MCF 10A (cell line): ENCODE results near the gene NCF4. TPM values are rescaled to one million over a fixed set of nuclear protein-coding genes. Genes with fewer than 3 reads are reported as not detected.

Experiments used
- BruUV-seq: library from RNA; stranded (reverse); fragments of 400-500 nt; replicated peaks from 2 replicates; lab custom pipeline; 2021; lab: Mats Ljungman, UMichigan
- CTCF ChIA-PET: fragments of 300-600 bp; sonication (Branson Sonifier 250); formaldehyde crosslinking; extraction: SDS; loops from one replicate; lab custom pipeline; 2021; ENCODE audit warnings: antibody characterized with exemption, inconsistent platforms; lab: Yijun Ruan, JAX
- POLR2A ChIA-PET: fragments of 300-600, 350-650 bp; sonication (Branson Sonifier 250); formaldehyde crosslinking; extraction: SDS; loops from one replicate; lab custom pipeline; 2020; ENCODE audit warnings: antibody characterized with exemption, inconsistent platforms; lab: Yijun Ruan, JAX
- DNase-seq: peaks from one replicate; pipeline ENCODE4 v3.0.0-alpha.2; 2018; ENCODE audit not compliant: unreplicated experiment
- H3K27ac Mint-ChIP-seq: one replicate; pipeline ENCODE4 v1.8.0; 2022; ENCODE audit warnings: mild to moderate bottlenecking, low read depth, mixed read lengths; ENCODE audit not compliant: unreplicated experiment
- H3K27me3 Mint-ChIP-seq: one replicate; pipeline ENCODE4 v1.8.0; 2022; ENCODE audit warnings: mixed read lengths; ENCODE audit not compliant: insufficient read depth, unreplicated experiment
- H3K36me3 Mint-ChIP-seq: one replicate; pipeline ENCODE4 v1.8.0; 2022; ENCODE audit warnings: mild to moderate bottlenecking, moderate library complexity, mixed read lengths; ENCODE audit not compliant: insufficient read depth, unreplicated experiment
- H3K4me1 Mint-ChIP-seq: one replicate; pipeline ENCODE4 v1.8.0; 2022; ENCODE audit warnings: mixed read lengths; ENCODE audit not compliant: insufficient read depth, unreplicated experiment
- H3K4me3 Mint-ChIP-seq: one replicate; pipeline ENCODE4 v1.8.0; 2022; ENCODE audit warnings: mild to moderate bottlenecking, moderate library complexity, mixed read lengths; ENCODE audit not compliant: unreplicated experiment
- H3K9me3 Mint-ChIP-seq: one replicate; pipeline ENCODE4 v1.8.0; 2022; ENCODE audit warnings: mixed read lengths; ENCODE audit not compliant: unreplicated experiment
- intact Hi-C: fragments of 100-400 bp; cut with micrococcal nuclease; formaldehyde crosslinking; loops from 2 replicates; pipeline ENCODE4 v1.14.1; 2022
- total RNA-seq: library from RNA; stranded (reverse); gene quantifications from 2 replicates; pipeline ENCODE4 v1.2.3, GENCODE V29; 2022
- TF ChIP-seq, protein P1 (sequence below): fragments of 200-600 bp; IDR thresholded peaks from one replicate; pipeline ENCODE4 v1.8.0; 2022; ENCODE audit warnings: antibody characterized with exemption, mild to moderate bottlenecking; ENCODE audit not compliant: unreplicated experiment

Gene NCF4
- total RNA-seq, 1 experiment from 2014 or later = not detected

DNA sequence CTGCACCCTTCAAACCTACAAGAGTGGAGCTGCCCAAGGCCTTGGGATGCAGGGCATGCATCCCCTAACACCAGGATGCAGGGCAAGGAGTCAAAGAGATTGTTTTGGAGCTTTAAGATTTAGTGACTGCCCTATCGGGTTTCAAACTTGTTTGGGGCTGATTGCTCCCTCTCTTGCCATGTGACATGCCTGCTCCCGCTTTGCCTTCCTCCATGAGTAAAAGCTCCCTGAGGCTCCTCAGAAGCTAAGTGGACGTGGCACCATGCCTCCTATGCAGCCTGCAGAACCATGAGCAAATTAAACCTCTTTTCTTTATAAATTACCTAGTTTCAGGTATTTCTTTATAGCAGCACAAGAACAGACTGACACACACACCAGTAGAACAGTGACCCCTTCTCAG, 36.8 kb downstream of the NCF4 start:
- no peak overlapping the region for H3K4me3 Mint-ChIP-seq
- TF ChIP-seq, protein P1, sequence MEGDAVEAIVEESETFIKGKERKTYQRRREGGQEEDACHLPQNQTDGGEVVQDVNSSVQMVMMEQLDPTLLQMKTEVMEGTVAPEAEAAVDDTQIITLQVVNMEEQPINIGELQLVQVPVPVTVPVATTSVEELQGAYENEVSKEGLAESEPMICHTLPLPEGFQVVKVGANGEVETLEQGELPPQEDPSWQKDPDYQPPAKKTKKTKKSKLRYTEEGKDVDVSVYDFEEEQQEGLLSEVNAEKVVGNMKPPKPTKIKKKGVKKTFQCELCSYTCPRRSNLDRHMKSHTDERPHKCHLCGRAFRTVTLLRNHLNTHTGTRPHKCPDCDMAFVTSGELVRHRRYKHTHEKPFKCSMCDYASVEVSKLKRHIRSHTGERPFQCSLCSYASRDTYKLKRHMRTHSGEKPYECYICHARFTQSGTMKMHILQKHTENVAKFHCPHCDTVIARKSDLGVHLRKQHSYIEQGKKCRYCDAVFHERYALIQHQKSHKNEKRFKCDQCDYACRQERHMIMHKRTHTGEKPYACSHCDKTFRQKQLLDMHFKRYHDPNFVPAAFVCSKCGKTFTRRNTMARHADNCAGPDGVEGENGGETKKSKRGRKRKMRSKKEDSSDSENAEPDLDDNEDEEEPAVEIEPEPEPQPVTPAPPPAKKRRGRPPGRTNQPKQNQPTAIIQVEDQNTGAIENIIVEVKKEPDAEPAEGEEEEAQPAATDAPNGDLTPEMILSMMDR = no peak
- H3K36me3 Mint-ChIP-seq = no peaks in the 10 kb centered on the region
- no peaks in the 10 kb centered on the region for H3K4me1 Mint-ChIP-seq
- ChIA-PET POLR2A (interaction anchor here (0.7 kb wide), 1 partner anchor 67 kb away, joined by 3 read pairs; no protein-coding TSS in a partner anchor), CTCF (interaction anchor here (0.7 kb wide), 2 partner anchors 42 to 280 kb away, joined by 3 read pairs; no protein-coding TSS in a partner anchor)
- peaks cover 81% of the 10 kb centered on the region for H3K27me3 Mint-ChIP-seq
- no peak for DNase-seq
- no peak overlapping the region for H3K27ac Mint-ChIP-seq
- intact Hi-C loops = no loop called here
- no peaks in the 10 kb centered on the region for H3K9me3 Mint-ChIP-seq
- no TSS peak for BruUV-seq

DNA sequence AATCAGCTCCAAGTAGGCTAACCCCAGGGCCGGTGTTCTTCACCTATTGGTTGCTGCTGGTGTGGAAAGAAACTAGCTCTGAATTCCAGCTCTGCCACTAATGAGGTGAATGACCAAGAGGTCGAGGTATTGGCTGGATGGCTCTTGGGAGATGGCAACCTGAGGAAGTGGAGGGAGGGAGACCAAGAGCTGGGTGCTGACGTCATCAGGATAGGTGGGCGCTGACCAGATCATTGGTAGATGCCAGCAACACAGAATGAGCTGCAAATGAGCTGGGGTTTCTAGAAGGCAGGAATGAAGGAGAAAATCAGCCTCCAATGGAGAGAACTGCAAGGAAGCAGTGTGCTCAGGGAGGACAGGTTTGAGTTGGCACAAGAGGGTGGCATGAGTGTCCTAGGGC, 37.9 kb downstream of the NCF4 start:
- Mint-ChIP-seq H3K4me3 (no peak overlapping the region), H3K27me3 (peaks cover 81% of the 10 kb centered on the region), H3K27ac (no peak overlapping the region), H3K9me3 (no peaks in the 10 kb centered on the region), H3K36me3 (no peaks in the 10 kb centered on the region), H3K4me1 (no peaks in the 10 kb centered on the region)
- no peak for DNase-seq
- intact Hi-C loops = no loop called here
- ChIA-PET POLR2A (interaction anchor here (0.7 kb wide), 1 partner anchor 113 kb away, joined by 4 read pairs; no protein-coding TSS in a partner anchor), CTCF (interaction anchor here (0.7 kb wide), 1 partner anchor 80 kb away, joined by 3 read pairs; no protein-coding TSS in a partner anchor)
- no TSS peak for BruUV-seq
- TF ChIP-seq, protein P1 = no peak

DNA sequence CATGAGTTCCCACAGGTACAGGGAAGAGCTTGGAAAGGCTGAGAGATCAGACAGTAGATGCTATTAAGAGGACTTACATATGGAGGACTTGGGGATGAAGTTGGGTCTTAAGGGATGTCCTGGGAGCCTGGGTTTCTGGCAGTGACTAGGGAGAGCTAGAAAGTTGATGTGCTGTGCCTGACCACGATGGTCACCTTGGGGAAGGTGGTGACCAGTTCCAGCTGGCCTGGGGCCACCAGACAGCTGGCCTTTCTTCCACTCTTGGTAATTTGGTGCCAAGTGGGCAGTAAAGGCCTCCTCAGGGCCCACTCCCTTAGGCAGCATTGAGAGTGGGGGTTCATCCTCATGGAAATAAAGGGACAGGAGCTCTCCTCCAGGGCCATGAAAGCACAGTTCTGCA, 38.7 kb downstream of the NCF4 start:
- Mint-ChIP-seq H3K27ac (no peak overlapping the region), H3K4me1 (no peaks in the 10 kb centered on the region), H3K27me3 (peaks cover 81% of the 10 kb centered on the region), H3K9me3 (no peaks in the 10 kb centered on the region), H3K36me3 (no peaks in the 10 kb centered on the region), H3K4me3 (no peak overlapping the region)
- DNase-seq = no peak
- intact Hi-C loops = no loop called here
- ChIA-PET POLR2A (no interaction called here), CTCF (interaction anchor here (0.6 kb wide), 1 partner anchor 78 kb away, joined by 8 read pairs; no protein-coding TSS in a partner anchor)
- TF ChIP-seq, protein P1 = no peak
- BruUV-seq = no TSS peak

DNA sequence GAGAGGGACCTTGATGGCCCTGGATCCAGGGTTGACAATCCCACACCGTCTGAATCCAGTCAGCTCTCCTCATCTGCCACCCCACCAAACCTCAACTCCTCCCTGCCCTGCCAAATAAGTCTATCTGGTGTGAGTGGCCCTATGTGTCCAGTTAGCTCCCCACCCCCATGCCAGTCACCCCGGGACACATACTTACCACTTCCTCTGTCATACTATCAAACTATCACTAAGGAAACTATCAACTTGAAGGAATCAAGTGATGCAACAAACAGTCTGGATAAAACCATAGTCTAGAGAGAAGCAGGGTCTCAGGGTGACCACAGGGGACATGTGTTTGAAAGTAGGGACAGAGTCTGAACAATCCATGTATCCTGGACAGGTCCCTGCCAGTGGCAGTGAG, 39.4 kb downstream of the NCF4 start:
- no peaks in the 10 kb centered on the region for H3K4me1 Mint-ChIP-seq
- peaks cover 74% of the 10 kb centered on the region for H3K27me3 Mint-ChIP-seq
- H3K36me3 Mint-ChIP-seq = no peaks in the 10 kb centered on the region
- no peaks in the 10 kb centered on the region for H3K9me3 Mint-ChIP-seq
- intact Hi-C loops = loop anchor here (10.0 kb wide), 1 partner anchor 95 kb away; no protein-coding TSS in a partner anchor
- no peak overlapping the region for H3K4me3 Mint-ChIP-seq
- ChIA-PET POLR2A (no interaction called here), CTCF (interaction anchor here (0.6 kb wide), 1 partner anchor 78 kb away, joined by 8 read pairs; no protein-coding TSS in a partner anchor)
- TF ChIP-seq, protein P1 = no peak
- no peak for DNase-seq
- BruUV-seq = no TSS peak
- no peak overlapping the region for H3K27ac Mint-ChIP-seq
